ENCODE data around the gene SDK1. TPM values are rescaled to one million over a fixed set of nuclear protein-coding genes. Genes with fewer than 3 reads are reported as not detected.

Gene SDK1
- total RNA-seq, 4 donors from 2014 or later: 1.2 to 1.8 (median 1.5) TPM

DNA sequence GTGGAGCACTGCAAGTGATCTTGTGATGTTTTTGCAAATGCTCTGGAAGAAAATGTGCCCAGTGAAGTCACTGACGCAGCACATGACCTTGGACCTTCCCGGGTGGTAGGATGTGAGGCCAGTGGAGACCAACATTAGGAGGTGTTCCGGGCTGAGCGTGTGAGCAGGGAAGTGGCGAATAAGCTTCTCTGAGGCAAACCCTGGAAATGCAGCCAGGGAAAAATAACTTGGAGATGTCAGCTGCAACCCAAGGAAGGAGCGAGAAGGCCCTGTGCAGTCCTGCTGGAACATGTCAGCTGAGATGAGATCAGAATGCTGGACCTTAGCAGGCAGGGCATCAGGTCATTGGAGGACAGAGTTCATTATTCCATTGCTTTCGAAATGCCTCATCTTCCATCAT, 18.6 kb upstream of the SDK1 start:
- Histone ChIP-seq H3K9me3 (peaks cover 0 to 2% (median 0%) of the 10 kb centered on the region in 3 donors), H3K27me3 (no peaks in the 10 kb centered on the region), H3K4me1 (no peaks in the 10 kb centered on the region), H3K36me3 (no peaks in the 10 kb centered on the region), H3K4me3 (no peak overlapping the region), H3K27ac (no peak overlapping the region)
- ATAC-seq: peak; percentile 62 to 64
- in situ Hi-C loops (cut with MboI; ENCODE audit: low sequenced_read_pairs in 4 of 4): no loop called here
- DNase-seq: peak; percentile 29 to 55
- TF ChIP-seq POLR2A (IDR thresholded peaks at IDR 0.05): no peak
- TF ChIP-seq, protein P1, sequence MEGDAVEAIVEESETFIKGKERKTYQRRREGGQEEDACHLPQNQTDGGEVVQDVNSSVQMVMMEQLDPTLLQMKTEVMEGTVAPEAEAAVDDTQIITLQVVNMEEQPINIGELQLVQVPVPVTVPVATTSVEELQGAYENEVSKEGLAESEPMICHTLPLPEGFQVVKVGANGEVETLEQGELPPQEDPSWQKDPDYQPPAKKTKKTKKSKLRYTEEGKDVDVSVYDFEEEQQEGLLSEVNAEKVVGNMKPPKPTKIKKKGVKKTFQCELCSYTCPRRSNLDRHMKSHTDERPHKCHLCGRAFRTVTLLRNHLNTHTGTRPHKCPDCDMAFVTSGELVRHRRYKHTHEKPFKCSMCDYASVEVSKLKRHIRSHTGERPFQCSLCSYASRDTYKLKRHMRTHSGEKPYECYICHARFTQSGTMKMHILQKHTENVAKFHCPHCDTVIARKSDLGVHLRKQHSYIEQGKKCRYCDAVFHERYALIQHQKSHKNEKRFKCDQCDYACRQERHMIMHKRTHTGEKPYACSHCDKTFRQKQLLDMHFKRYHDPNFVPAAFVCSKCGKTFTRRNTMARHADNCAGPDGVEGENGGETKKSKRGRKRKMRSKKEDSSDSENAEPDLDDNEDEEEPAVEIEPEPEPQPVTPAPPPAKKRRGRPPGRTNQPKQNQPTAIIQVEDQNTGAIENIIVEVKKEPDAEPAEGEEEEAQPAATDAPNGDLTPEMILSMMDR (IDR thresholded peaks at IDR 0.05 in 4 of 5, conservative IDR thresholded peaks at IDR 0.05 in 1 of 5): no peak
- intact Hi-C loops (cut with DNase I; ENCODE audit: low total_unique reads): no loop called here

DNA sequence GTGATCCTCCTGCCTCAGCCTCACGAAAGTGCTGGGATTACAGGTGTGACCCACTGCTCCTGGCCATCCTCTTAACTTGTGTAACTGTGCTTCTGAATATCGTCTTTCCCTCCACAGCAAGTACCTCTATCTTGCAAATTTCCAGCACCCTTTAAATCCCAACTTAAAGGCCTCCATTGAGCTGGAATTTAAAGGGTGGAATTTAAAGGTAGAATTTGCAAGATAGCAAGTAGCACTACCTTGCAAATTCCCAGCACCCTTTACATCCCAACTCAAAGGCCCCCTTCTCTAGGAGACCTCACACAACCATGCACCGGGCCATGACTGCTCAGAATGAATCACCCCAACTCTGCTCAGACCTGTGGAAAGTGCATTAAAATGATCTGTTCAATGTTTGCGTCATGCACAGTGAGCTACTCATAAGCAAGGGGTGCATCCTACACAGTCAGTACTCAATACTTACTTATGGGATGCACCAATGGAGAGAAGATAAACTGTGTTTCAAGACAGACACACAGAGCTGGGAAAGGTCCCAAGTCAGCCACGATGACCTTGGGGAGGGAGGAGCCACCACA, 17.8 kb upstream of the SDK1 start:
- Histone ChIP-seq H3K4me3 (no peak overlapping the region), H3K27me3 (no peaks in the 10 kb centered on the region), H3K27ac (no peak overlapping the region), H3K9me3 (no peaks in the 10 kb centered on the region), H3K36me3 (no peaks in the 10 kb centered on the region), H3K4me1 (no peaks in the 10 kb centered on the region)
- intact Hi-C loops (cut with DNase I; ENCODE audit: low total_unique reads): no loop called here
- TF ChIP-seq POLR2A (IDR thresholded peaks at IDR 0.05): no peak
- TF ChIP-seq, protein P1 (IDR thresholded peaks at IDR 0.05 in 4 of 5, conservative IDR thresholded peaks at IDR 0.05 in 1 of 5): no peak
- DNase-seq (no peak), ATAC-seq (no peak)
- in situ Hi-C loops (cut with MboI; ENCODE audit: low sequenced_read_pairs in 4 of 4): no loop called here

DNA sequence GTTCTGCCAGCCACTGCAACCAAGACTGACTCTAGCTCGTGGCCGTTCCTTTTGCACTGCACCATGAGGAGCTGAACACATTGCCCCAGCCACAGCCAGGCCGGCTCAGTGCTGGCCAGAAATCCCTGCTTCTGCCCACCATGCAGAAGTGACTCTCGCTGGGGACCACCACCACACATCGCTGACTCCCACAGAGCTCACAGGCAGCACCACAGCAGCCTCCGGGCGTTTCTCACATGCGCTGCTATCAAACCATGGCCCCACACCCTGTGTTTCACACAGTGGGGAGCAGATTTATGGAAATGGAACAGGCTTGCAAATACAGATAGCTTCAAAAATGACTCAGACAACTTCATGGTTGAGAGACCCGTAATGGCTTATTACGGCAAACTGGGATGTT, 15.4 kb upstream of the SDK1 start:
- H3K9me3 ChIP-seq: no peaks in the 10 kb centered on the region
- no peaks in the 10 kb centered on the region for H3K27me3 ChIP-seq
- intact Hi-C loops (cut with DNase I; ENCODE audit: low total_unique reads): no loop called here
- in situ Hi-C loops (cut with MboI; ENCODE audit: low sequenced_read_pairs in 4 of 4): no loop called here
- no peak overlapping the region for H3K4me3 ChIP-seq
- ATAC-seq (no peak), DNase-seq (no peak)
- H3K27ac ChIP-seq: no peak overlapping the region
- no peaks in the 10 kb centered on the region for H3K36me3 ChIP-seq
- no peaks in the 10 kb centered on the region for H3K4me1 ChIP-seq
- TF ChIP-seq, protein P1 (IDR thresholded peaks at IDR 0.05 in 4 of 5, conservative IDR thresholded peaks at IDR 0.05 in 1 of 5): no peak
- no peak for TF ChIP-seq POLR2A (IDR thresholded peaks at IDR 0.05)

DNA sequence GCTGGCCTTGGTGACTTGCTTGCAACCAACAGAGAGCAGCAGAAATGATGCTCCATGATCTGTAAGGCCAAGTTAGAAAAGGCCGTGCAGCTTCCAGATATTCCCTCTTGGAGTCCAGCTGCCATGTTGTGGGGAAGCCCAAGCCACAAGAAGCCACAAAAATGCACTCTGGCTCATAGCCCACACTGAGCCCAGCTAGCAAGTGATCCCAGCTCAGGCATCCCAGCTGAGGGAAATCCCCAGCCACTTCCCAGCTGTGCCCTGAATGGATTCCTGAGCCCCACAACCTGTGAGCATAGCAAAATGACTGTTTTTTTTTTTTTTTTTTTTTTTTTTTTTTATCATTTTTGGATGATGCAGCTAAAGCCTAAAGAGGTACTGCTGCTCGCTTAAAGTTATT, 11.1 kb upstream of the SDK1 start:
- no peak for ATAC-seq
- intact Hi-C loops (cut with DNase I; ENCODE audit: low total_unique reads): no loop called here
- H3K27ac ChIP-seq: no peak overlapping the region
- H3K4me3 ChIP-seq: no peak overlapping the region
- H3K4me1 ChIP-seq: no peaks in the 10 kb centered on the region
- no peak for DNase-seq
- H3K36me3 ChIP-seq: no peaks in the 10 kb centered on the region
- H3K27me3 ChIP-seq: peaks cover 0 to 4% (median 0%) of the 10 kb centered on the region in 3 donors
- in situ Hi-C loops (cut with MboI; ENCODE audit: low sequenced_read_pairs in 4 of 4): no loop called here
- TF ChIP-seq POLR2A (IDR thresholded peaks at IDR 0.05): no peak
- TF ChIP-seq, protein P1 (IDR thresholded peaks at IDR 0.05 in 4 of 5, conservative IDR thresholded peaks at IDR 0.05 in 1 of 5): no peak
- no peaks in the 10 kb centered on the region for H3K9me3 ChIP-seq

DNA sequence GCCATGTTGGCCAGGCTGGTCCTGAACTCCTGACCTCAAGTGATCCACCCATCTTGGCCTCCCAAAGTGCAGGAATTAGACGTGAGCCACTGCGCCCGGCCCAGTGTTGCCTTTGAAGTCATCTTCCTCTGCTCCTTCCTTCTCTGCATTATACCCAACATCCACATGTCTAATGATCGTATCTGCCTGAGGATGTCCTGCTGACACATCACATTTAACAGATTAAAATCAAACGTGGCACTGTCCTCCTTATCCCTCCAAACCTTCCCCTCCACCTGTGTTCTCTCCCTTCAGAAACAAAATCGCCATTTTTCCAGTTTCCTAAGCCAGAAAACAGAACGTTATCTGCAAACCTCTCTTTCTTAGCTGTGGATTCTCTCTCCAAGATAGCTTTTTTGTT, 8.4 kb upstream of the SDK1 start:
- DNase-seq (no peak), ATAC-seq (no peak)
- Histone ChIP-seq H3K27me3 (peaks cover 0 to 4% (median 0%) of the 10 kb centered on the region in 3 donors), H3K36me3 (no peaks in the 10 kb centered on the region), H3K27ac (no peak overlapping the region), H3K9me3 (no peaks in the 10 kb centered on the region), H3K4me1 (no peaks in the 10 kb centered on the region), H3K4me3 (no peak overlapping the region)
- no peak for TF ChIP-seq POLR2A (IDR thresholded peaks at IDR 0.05)
- TF ChIP-seq, protein P1 (IDR thresholded peaks at IDR 0.05 in 4 of 5, conservative IDR thresholded peaks at IDR 0.05 in 1 of 5): no peak
- intact Hi-C loops (cut with DNase I; ENCODE audit: low total_unique reads) (no loop called here), in situ Hi-C loops (cut with MboI; ENCODE audit: low sequenced_read_pairs in 4 of 4) (no loop called here)
